ENCODE results near the gene CORIN.
"Not testable (repeated sequence)": the region's sequence is repeated elsewhere in the genome, so short reads cannot be mapped to it uniquely, and the experiment has no call there.

CORIN gene

GRCh38 chr4:47691757-47692383 is 146.0 kb downstream of the CORIN start:
- not testable (repeated sequence) for DNase-seq (ENCODE audit: low spot score)

DNA sequence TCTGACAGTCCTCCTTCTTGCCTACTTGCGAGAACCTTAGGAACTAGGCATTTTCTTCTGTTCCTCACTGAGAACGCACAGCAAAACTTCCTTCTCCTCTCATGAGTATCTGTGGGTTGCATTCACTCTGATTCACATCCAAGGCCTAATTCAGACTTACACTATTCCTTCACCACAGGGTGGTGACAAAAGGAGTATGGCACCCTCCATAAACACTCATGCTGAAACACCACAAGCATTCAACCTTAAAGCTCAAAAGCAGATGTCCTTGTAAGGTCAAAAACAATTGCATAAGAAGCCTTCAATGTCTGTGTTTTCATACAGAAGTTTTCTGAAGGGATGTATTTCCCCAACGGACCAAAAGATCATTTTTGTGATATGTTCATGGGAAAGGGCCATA is 147.3 kb downstream of the CORIN start:
- no peak for DNase-seq (ENCODE audit: low spot score)

DNA sequence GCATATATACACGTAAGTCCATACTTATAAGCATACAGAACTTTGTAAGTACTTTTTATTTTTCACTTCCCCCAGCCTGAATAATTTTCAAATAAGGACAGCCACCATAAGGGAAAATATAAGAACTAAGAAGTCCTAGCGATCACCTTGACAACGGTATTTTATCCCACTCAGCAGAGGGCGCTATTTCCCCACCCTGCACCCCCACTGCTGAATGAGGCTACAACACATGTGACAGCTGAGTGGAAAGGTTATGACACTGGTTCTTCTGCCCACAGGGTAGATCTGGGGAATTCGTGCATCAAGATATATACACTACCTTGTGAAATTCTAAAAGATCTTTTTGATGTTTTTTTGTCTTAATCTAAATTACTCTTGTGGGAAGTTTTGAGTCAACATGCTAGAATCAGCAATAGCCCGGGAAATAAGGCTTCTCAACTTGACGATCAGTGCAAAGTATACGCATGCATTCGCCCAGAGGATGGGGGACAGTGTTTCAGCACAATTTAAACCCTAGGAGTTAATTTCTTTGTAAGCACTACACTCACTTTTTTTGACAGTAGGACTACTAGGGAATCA is 151.5 kb downstream of the CORIN start:
- peak; percentile 25 for DNase-seq (ENCODE audit: low spot score)

GRCh38 chr4:47675806-47676205 is 162.1 kb downstream of the CORIN start:
- DNase-seq (ENCODE audit: low spot score): no peak

DNA sequence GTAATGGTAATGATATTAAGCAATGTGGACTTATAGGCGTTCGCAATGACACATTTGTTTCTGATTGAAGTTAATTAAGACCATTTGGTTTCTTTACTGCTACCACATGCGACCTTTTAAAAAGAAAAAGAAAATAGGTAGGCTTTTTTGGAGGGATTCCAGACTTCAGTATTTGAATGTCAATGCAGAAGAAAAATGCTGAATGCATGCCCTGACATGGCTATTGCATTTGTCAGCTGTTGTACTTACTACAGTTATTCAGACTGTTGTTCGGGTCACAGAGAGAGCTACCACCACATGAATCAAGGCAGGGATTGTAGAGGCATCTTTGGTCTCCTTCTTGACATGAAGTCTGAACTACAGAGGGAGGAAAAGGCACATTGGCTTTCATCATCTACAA is 163.7 kb downstream of the CORIN start:
- DNase-seq (ENCODE audit: low spot score): no peak

DNA sequence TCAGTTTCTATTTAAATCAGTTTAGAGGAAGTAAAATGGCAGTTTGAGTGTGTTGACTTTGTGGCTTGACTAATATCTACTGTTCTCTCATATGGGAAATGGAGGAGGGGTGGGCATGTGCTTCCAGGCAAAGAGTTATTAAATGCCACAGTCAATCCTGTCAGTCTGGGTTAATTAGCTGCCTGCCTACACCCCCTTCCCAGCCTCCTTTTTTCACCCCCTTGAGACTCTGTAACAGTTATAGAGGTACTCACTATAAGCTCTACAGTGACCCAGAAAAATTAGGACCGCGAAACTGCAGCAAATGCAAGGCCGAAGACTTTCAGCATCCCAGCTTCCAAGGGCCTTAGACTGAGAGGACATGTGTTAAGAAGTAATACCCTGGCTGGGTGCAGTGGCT is 165.2 kb downstream of the CORIN start:
- no peak for DNase-seq (ENCODE audit: low spot score)

- no peak for DNase-seq (ENCODE audit: low spot score)
Observed at GRCh38 chr4:47669946-47670345, 167.9 kb downstream of the CORIN start.

GRCh38 chr4:47668810-47669408 is 169.0 kb downstream of the CORIN start:
- peak; percentile 64 for DNase-seq (ENCODE audit: low spot score)

DNA sequence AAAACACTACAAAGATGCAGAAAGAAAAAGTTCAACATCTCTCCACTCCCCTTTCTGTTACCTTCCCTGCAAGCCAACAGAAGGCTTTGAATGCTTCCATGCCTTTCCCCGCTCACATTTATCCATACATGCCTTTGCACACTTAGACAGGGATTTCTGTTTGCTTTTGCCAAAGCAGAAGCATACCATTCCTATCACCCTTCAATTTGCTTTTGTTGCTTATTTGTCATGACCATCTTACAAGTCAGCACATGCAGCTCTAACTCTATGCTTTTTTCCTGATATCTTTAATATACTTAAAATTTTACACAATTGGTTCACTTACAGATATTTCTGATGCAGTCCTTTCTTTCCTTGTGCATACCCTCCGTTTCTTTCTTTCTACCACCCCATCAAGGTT is 169.6 kb downstream of the CORIN start:
- no peak for DNase-seq (ENCODE audit: low spot score)

GRCh38 chr4:47667552-47667951 is 170.3 kb downstream of the CORIN start:
- DNase-seq (ENCODE audit: low spot score): no peak

- DNase-seq (ENCODE audit: low spot score): peak; percentile 75
Observed at GRCh38 chr4:47664051-47664826, 173.6 kb downstream of the CORIN start.

DNA sequence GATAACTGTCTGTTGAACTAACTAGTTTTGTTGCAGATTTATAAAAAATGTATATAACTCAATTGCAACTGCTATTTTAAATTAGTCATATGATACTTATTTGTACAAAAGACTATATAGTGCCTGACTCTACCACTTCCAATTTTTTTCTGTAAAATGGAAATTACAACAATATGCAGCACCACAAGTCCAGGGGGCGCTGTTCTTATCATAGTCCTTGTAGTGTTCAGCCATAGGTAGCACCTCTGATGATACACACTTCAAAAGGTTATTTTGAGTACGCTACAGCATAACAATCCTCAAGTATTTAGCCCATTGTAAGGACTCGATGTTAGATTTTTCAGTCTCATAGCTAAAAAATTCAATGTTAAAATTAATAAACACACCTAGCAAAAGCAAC is 174.9 kb downstream of the CORIN start:
- no peak for DNase-seq (ENCODE audit: low spot score)

- DNase-seq (ENCODE audit: low spot score): no peak
Observed at GRCh38 chr4:47661741-47662140, 176.1 kb downstream of the CORIN start.

GRCh38 chr4:47659342-47659741 is 178.5 kb downstream of the CORIN start:
- no peak for DNase-seq (ENCODE audit: low spot score)

- DNase-seq (ENCODE audit: low spot score): no peak
Observed at GRCh38 chr4:47654972-47655693, 182.7 kb downstream of the CORIN start.

- DNase-seq (ENCODE audit: low spot score): no peak
Observed at GRCh38 chr4:47652092-47652491, 185.8 kb downstream of the CORIN start.

- no peak for DNase-seq (ENCODE audit: low spot score)
Observed at GRCh38 chr4:47651231-47651630, 186.6 kb downstream of the CORIN start.

- no peak for DNase-seq (ENCODE audit: low spot score)
Observed at GRCh38 chr4:47650584-47651130, 187.2 kb downstream of the CORIN start.

GRCh38 chr4:47647544-47647943 is 190.3 kb downstream of the CORIN start:
- DNase-seq (ENCODE audit: low spot score): no peak

DNA sequence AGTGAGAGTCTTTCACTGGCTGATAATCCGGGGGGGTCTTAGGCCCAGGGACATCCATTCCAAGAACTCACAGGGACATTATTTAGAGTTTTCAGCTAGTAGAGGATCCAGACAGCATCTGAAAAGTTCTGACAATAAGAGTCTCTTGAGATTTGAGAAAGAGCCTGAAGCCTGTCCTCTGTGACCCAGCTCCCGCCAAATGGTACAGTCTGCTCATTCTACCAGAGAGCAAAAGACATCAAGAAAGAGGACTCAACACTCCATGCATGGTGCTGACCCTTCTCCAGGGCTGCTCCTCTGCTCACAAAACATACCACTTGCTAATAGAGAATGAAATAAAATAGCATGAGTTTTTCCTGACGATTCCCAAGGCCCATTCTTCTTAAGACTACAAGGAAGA is 190.8 kb downstream of the CORIN start:
- no peak for DNase-seq (ENCODE audit: low spot score)

DNA sequence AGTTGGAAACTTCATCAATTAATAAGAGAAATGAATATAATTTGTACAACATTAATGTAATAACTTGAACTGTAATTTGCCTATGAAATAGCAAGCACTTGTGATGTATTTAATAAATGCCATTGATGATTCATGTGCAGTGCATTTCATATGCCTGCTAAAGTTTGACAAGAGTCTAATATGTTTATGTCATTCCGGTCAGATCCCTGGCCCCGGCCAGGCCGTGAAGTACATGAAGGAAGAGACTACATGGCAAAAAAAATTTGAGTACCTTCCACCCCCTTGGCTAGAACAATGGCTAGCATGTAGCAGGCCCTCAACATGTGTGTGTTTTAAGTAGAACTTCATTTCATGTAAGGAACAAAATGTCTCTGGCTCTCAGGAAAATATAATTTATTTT is 191.5 kb downstream of the CORIN start:
- no peak for DNase-seq (ENCODE audit: low spot score)

DNA sequence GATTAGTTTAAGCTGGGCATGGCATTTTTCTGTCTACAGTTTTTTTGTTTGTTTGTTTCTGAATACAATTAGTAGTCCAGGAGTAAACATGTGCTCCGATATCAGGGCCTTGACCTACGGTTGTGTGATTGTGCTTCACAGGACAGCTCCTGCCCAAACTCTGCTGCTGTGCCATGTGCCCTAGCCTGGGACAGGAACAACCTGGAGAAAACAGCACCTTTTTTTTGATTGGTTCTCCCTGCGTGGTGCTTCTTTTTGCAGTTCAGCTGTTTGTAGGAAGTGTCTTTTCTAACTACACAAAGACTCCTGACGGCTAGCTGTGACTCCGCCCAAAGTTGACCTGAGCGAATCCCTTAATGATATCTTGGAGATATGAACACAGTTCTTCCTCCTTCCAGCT is 194.0 kb downstream of the CORIN start:
- no peak for DNase-seq (ENCODE audit: low spot score)
